A549 (cell line): ENCODE measurements around the gene TALDO1. TPM values are rescaled to one million over a fixed set of nuclear protein-coding genes. Genes with fewer than 3 reads are reported as not detected.
A peak's percentile ranks its signal among the peaks of the same experiment; 100 is the strongest.

Experiments used
- ATAC-seq, 2 experiments: fragments of 200-7000 bp in 1 of 2; fragments of >200 bp in 1 of 2; cut with Nextera tagmentation in 1 of 2; cut with Tn5 transposase in 1 of 2; 3 replicates each; pipeline versions ENCODE4 v1.8.0 to v1.9.1; 2018 to 2020; ENCODE audit warnings: mild to moderate bottlenecking in 1 of 2, moderate library complexity in 1 of 2
- CTCF ChIA-PET: fragments of 300-600 bp; sonication (Branson Sonifier 250); formaldehyde crosslinking; extraction: SDS; loops from one replicate; lab custom pipeline; 2021; ENCODE audit warnings: antibody characterized with exemption, inconsistent platforms; lab: Yijun Ruan, JAX
- POLR2A ChIA-PET: fragments of 350-600 bp; formaldehyde crosslinking; extraction: SDS; loops from one replicate; lab custom pipeline; 2021; ENCODE audit warnings: antibody characterized with exemption, inconsistent platforms; lab: Yijun Ruan, JAX
- DNase-seq, 2 experiments: peaks; one replicate each; pipeline versions ENCODE4 v3.0.0 to v3.0.0-alpha.2; 2011 to 2016; ENCODE audit warnings: low read depth in 1 of 2, low spot score in 1 of 2
- FAIRE-seq: peaks from 2 replicates; lab custom pipeline; 2011; peaks lifted over from hg19 to GRCh38; lab: Jason Lieb, UNC
- H3K27ac ChIP-seq, 2 experiments: fragments of >200 bp; sonication (Bioruptor Twin); formaldehyde crosslinking; 3 replicates each; pipeline ENCODE4 v1.5.1; 2016 to 2017
- H3K4me1 ChIP-seq: fragments of >200 bp; sonication (Bioruptor Twin); formaldehyde crosslinking; 3 replicates; pipeline ENCODE4 v1.6.1; 2016
- H3K4me2 ChIP-seq: fragments of >200 bp; sonication (Bioruptor Twin); formaldehyde crosslinking; 3 replicates; pipeline ENCODE4 v1.6.1; 2016
- H3K4me3 ChIP-seq: fragments of >200 bp; sonication (Bioruptor Twin); formaldehyde crosslinking; 3 replicates; pipeline ENCODE4 v1.5.1; 2016
- H3K9me3 ChIP-seq: fragments of >200 bp; sonication (Bioruptor Twin); formaldehyde crosslinking; 3 replicates; pipeline ENCODE4 v1.6.1; 2016
- BCL3 ChIP-seq: fragments of >200 bp; sonication (Bioruptor Twin); formaldehyde crosslinking; IDR thresholded peaks from 3 replicates; pipeline ENCODE4 v1.6.1; 2016
- E2F6 ChIP-seq: IDR thresholded peaks from 2 replicates; pipeline ENCODE4 v1.6.1; 2012; ENCODE audit warnings: low read depth, borderline replicate concordance
- EHF ChIP-seq: fragments of 250-450 bp; sonication (Bioruptor Pico); IDR thresholded peaks from 2 replicates; pipeline ENCODE4 v1.5.0; 2020; ENCODE audit warnings: mild to moderate bottlenecking
- ELK1 ChIP-seq: fragments of 150-350 bp; IDR thresholded peaks from 2 replicates; pipeline ENCODE4 v1.6.1; 2014; ENCODE audit warnings: low read depth, mild to moderate bottlenecking, low read length
- FOSL2 ChIP-seq, 2 experiments: fragments of 450-650 bp in 1 of 2; fragments of >200 bp in 1 of 2; sonication (Bioruptor Twin) in 1 of 2; formaldehyde crosslinking; IDR thresholded peaks; 2 replicates each; pipeline versions ENCODE4 v1.5.0 to v1.6.1; 2016 to 2020; ENCODE audit warnings: mild to moderate bottlenecking in 1 of 2, moderate library complexity in 1 of 2
- HDAC2 ChIP-seq: fragments of 200-600 bp; sonication (generic); IDR thresholded peaks from 2 replicates; pipeline ENCODE4 v1.6.1; 2016
- JUN ChIP-seq, 2 experiments: fragments of >200 bp; sonication (Bioruptor Twin); formaldehyde crosslinking; IDR thresholded peaks; 2 replicates in 1 of 2; 3 replicates in 1 of 2; pipeline ENCODE4 v1.6.1; 2016 to 2017
- KDM5A ChIP-seq: fragments of 200-600 bp; sonication (generic); IDR thresholded peaks from 2 replicates; pipeline ENCODE4 v1.6.1; 2016; ENCODE audit warnings: antibody characterized with exemption, mild to moderate bottlenecking
- MAZ ChIP-seq: fragments of 150-350 bp; IDR thresholded peaks from 2 replicates; pipeline ENCODE4 v1.6.1; 2014; ENCODE audit warnings: antibody characterized with exemption, low read depth, low read length, borderline replicate concordance
- PBX3 ChIP-seq: IDR thresholded peaks from 2 replicates; pipeline ENCODE4 v1.6.1; 2012
- PHF8 ChIP-seq: fragments of 200-600 bp; sonication (generic); IDR thresholded peaks from 2 replicates; pipeline ENCODE4 v1.6.1; 2016; ENCODE audit warnings: low read depth, mild to moderate bottlenecking, antibody characterized with exemption, moderate library complexity, borderline replicate concordance
- POLR2A ChIP-seq: IDR thresholded peaks from 2 replicates; pipeline ENCODE4 v1.6.1; 2012; ENCODE audit warnings: mild to moderate bottlenecking, low read length
- TFCP2L1 ChIP-seq: fragments of 250-450 bp; sonication (Bioruptor Pico); IDR thresholded peaks from 2 replicates; pipeline ENCODE4 v1.5.0; 2021; ENCODE audit warnings: mild to moderate bottlenecking
- whole genome bisulfite sequencing: methylation state at CpG from one replicate; pipeline ENCODE4 v1.1.6; 2017; ENCODE audit errors: missing lambda C conversion rate; 5-methylcytosine and 5-hydroxymethylcytosine counted together
- polyA plus RNA-seq, 4 experiments: library from polyadenylated mRNA; depleted of rRNA in 3 of 4; stranded (reverse); fragments of >200 nt; fragmentation: RNase III in 1 of 4; extraction: RNeasy Plus Mini Kit Qiagen cat#74134 plus additional on column Dnase treatment in 1 of 4; gene quantifications; 2 replicates in 3 of 4; 3 replicates in 1 of 4; pipeline ENCODE4 v1.2.3, GENCODE V29; 2011 to 2017

TALDO1 gene
- polyA plus RNA-seq, 2 of the 4 experiments (the other 2 are of a cell fraction) = 287 to 391 TPM

GRCh38 chr11:705646-706438 is 41.4 kb upstream of the TALDO1 start, which contains the start of gene EPS8L2:
Gene EPS8L2, plus strand, starts transcription at chr11:706231. Its CDS starts 3,177 bp downstream, at chr11:709408.
- FAIRE-seq (no peak), DNase-seq (peak in 1 of 2 experiments; percentile 56), ATAC-seq (peak; percentile 45 to 49)
- peaks cover 69% of the 10 kb centered on the region for H3K4me1 ChIP-seq
- peak within 1 kb of the TSS; percentile 100 for H3K4me2 ChIP-seq
- no peaks in the 10 kb centered on the region for H3K9me3 ChIP-seq
- POLR2A ChIA-PET = interaction anchor here (0.7 to 3.5 kb wide), 2 partner anchors 10 to 14 kb away, joined by 3 to 41 read pairs; partner anchors contain the start of genes DEAF1 and TMEM80
- peak within 1 kb of the TSS; percentile 97 for H3K4me3 ChIP-seq
- CTCF ChIA-PET = interaction anchor here (1.1 to 26.0 kb wide), 5 partner anchors 10 to 152 kb away, joined by 3 to 599 read pairs (median 4); partner anchors contain the start of genes DEAF1 and TMEM80
- TF ChIP-seq TFCP2L1 (CRISPR knock-in tag) = no peak
- 0 out of 2 replicates have a peak, but pooled peaks have one; percentile 10 for TF ChIP-seq PBX3
- TF ChIP-seq BCL3 = 0 out of 3 replicates have a peak, but pooled peaks have one; percentile 33
- peak; percentile 53 for TF ChIP-seq POLR2A
- no peak for TF ChIP-seq ELK1
- TF ChIP-seq PHF8 = peak; percentile 9; the same call in 1 of the 2 replicates
- 0 out of 2 replicates have a peak, but pooled peaks have one; percentile 21 for TF ChIP-seq E2F6
- peak; percentile 20 to 21; a peak in 1 of 5 replicates for TF ChIP-seq JUN (IDR thresholded peaks at IDR 0.05)
- TF ChIP-seq, all 56 proteins: peak for 6
- peak within 1 kb of the TSS; percentile 91 to 99 for H3K27ac ChIP-seq
- 1% methylated on average over 14 of the region's 90 CpGs for WGBS

- Histone ChIP-seq H3K4me1 (peaks cover 70% of the 10 kb centered on the region), H3K4me3 (peak overlapping the region; percentile 97), H3K4me2 (peak overlapping the region; percentile 100), H3K27ac (peak overlapping the region; percentile 91 to 99), H3K9me3 (no peaks in the 10 kb centered on the region)
- ChIA-PET POLR2A (interaction anchor here (0.8 to 3.5 kb wide), 2 partner anchors 10 to 49 kb away, joined by 3 to 41 read pairs; partner anchors contain the start of genes DEAF1 and TMEM80), CTCF (interaction anchor here (1.1 to 26.0 kb wide), 4 partner anchors 11 to 152 kb away, joined by 3 to 599 read pairs (median 24); partner anchors contain the start of genes DEAF1 and TMEM80)
- FAIRE-seq (no peak), ATAC-seq (peak; percentile 33 to 37), DNase-seq (peak; percentile 41 to 61)
- 1% methylated on average over 17 of the region's 22 CpGs for WGBS
- TF ChIP-seq EHF (no peak), FOSL2 (IDR thresholded peaks at IDR 0.05) (no peak), FOSL2 (CRISPR knock-in tag; IDR thresholded peaks at IDR 0.05) (peak; percentile 85), MAZ (no peak), KDM5A (no peak), HDAC2 (no peak), ELK1 (no peak)
Measured at GRCh38 chr11:706439-706956, 40.8 kb upstream of the TALDO1 start.
